ENCODE results near the gene TCP11.

GRCh38 chr6:35170166-35170565 is 29.0 kb upstream of the TCP11 start:
- TF ChIP-seq CTCF (IDR thresholded peaks at IDR 0.05) (no peak), MXI1 (IDR thresholded peaks at IDR 0.05; ENCODE audit: low read depth, low read length) (no peak), TEAD4 (IDR thresholded peaks at IDR 0.05; ENCODE audit: borderline replicate concordance, insufficient read depth) (no peak), FOXJ3 (CRISPR knock-in tag; IDR thresholded peaks at IDR 0.05) (no peak)
- TF ChIP-seq, protein P1, sequence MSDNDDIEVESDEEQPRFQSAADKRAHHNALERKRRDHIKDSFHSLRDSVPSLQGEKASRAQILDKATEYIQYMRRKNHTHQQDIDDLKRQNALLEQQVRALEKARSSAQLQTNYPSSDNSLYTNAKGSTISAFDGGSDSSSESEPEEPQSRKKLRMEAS (IDR thresholded peaks at IDR 0.05; ENCODE audit: low read depth): no peak

Data from SK-N-SH (cell line).